Measurements from ENCODE around the gene VWA8. TPM values are rescaled to one million over a fixed set of nuclear protein-coding genes. Genes with fewer than 3 reads are reported as not detected.

Gene VWA8
- total and polyA plus RNA-seq, 9 donors = 4.5 to 25.1 (median 21.0) TPM

GRCh38 chr13:41938918-41939317 is 22.0 kb downstream of the VWA8 start:
- Histone ChIP-seq H3K36me3 (no peaks in the 10 kb centered on the region), H3K4me3 (no peak overlapping the region), H3K4me1 (ENCODE audit: insufficient read depth) (no peaks in the 10 kb centered on the region), H3K27me3 (no peaks in the 10 kb centered on the region), H3K27ac (no peak overlapping the region), H3K9me3 (no peaks in the 10 kb centered on the region)
- intact Hi-C loops (cut with DNase I) = no loop called here
- DNase-seq = no peak
- WGBS, 3 donors = 23 to 39% (median 37%) methylated on average over 1 of the region's 1 CpG
- no peak for TF ChIP-seq POLR2A (IDR thresholded peaks at IDR 0.05)

DNA sequence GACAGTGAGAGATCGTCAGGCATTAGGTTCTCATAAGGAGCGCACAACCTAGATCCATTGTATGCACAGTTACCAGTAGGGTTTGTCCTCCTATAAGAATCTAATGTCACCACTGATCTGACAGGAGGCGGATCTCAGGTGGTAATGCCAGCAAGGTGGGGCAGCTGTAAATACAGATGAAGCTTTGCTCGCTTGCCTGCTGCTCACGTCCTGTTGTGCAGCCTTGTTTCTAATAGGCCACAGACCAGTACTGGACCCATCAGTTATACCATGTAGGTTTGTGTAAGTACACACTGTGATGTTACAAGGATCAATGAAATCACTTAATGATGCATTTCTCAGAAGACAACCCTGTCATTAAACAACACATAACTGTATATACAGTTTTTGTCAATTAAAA is 23.5 kb downstream of the VWA8 start:
- Histone ChIP-seq H3K27ac (no peak overlapping the region), H3K9me3 (no peaks in the 10 kb centered on the region), H3K27me3 (no peaks in the 10 kb centered on the region), H3K36me3 (no peaks in the 10 kb centered on the region), H3K4me3 (no peak overlapping the region), H3K4me1 (ENCODE audit: insufficient read depth) (no peaks in the 10 kb centered on the region)
- intact Hi-C loops (cut with DNase I) = no loop called here
- no peak for DNase-seq
- no peak for TF ChIP-seq POLR2A (IDR thresholded peaks at IDR 0.05)
- no peak for TF ChIP-seq EP300 (IDR thresholded peaks at IDR 0.05)
- TF ChIP-seq, protein P1, sequence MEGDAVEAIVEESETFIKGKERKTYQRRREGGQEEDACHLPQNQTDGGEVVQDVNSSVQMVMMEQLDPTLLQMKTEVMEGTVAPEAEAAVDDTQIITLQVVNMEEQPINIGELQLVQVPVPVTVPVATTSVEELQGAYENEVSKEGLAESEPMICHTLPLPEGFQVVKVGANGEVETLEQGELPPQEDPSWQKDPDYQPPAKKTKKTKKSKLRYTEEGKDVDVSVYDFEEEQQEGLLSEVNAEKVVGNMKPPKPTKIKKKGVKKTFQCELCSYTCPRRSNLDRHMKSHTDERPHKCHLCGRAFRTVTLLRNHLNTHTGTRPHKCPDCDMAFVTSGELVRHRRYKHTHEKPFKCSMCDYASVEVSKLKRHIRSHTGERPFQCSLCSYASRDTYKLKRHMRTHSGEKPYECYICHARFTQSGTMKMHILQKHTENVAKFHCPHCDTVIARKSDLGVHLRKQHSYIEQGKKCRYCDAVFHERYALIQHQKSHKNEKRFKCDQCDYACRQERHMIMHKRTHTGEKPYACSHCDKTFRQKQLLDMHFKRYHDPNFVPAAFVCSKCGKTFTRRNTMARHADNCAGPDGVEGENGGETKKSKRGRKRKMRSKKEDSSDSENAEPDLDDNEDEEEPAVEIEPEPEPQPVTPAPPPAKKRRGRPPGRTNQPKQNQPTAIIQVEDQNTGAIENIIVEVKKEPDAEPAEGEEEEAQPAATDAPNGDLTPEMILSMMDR (IDR thresholded peaks at IDR 0.05) = no peak
- WGBS, 3 donors = 97 to 99% (median 98%) methylated on average over 5 of the region's 5 CpGs

DNA sequence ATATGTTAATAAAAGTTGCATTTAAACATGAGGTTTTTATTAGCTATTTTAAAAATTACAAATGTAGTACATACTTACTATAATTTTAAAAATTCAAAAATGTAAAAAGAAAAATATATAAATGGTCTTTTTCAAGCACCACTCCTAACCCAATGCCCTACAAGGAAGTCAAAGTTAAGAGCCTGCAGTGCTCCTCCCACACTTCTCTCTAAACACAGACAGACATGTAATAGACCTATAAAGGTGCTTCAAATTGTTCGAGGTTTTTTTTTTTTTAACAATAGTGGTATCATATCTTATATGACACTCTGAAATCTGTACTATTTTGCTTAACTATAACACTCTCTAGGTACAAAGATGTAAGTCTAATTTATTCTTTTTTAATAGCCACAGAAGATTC is 25.4 kb downstream of the VWA8 start:
- DNase-seq = no peak
- Histone ChIP-seq H3K36me3 (no peaks in the 10 kb centered on the region), H3K27ac (no peak overlapping the region), H3K4me3 (no peak overlapping the region), H3K4me1 (ENCODE audit: insufficient read depth) (no peaks in the 10 kb centered on the region), H3K9me3 (no peaks in the 10 kb centered on the region), H3K27me3 (no peaks in the 10 kb centered on the region)
- WGBS, 3 donors = 77 to 81% (median 81%) methylated on average over 1 of the region's 1 CpG
- intact Hi-C loops (cut with DNase I) = no loop called here
- TF ChIP-seq EP300 (IDR thresholded peaks at IDR 0.05) = no peak
- TF ChIP-seq, protein P1 (IDR thresholded peaks at IDR 0.05) = no peak

- WGBS, 3 donors = 91 to 98% (median 92%) methylated on average over 1 of the region's 1 CpG
- Histone ChIP-seq H3K36me3 (no peaks in the 10 kb centered on the region), H3K4me1 (ENCODE audit: insufficient read depth) (no peaks in the 10 kb centered on the region), H3K9me3 (no peaks in the 10 kb centered on the region), H3K4me3 (no peak overlapping the region), H3K27ac (no peak overlapping the region), H3K27me3 (no peaks in the 10 kb centered on the region)
- DNase-seq = no peak
- no peak for TF ChIP-seq EP300 (IDR thresholded peaks at IDR 0.05)
- TF ChIP-seq POLR2A (IDR thresholded peaks at IDR 0.05) = no peak
- TF ChIP-seq, protein P1 (IDR thresholded peaks at IDR 0.05) = no peak
- intact Hi-C loops (cut with DNase I) = no loop called here
Measured at GRCh38 chr13:41934994-41935393, 25.9 kb downstream of the VWA8 start.

GRCh38 chr13:41934120-41934519 is 26.8 kb downstream of the VWA8 start:
- Histone ChIP-seq H3K4me1 (ENCODE audit: insufficient read depth) (no peaks in the 10 kb centered on the region), H3K9me3 (no peaks in the 10 kb centered on the region), H3K36me3 (no peaks in the 10 kb centered on the region), H3K27ac (no peak overlapping the region), H3K27me3 (no peaks in the 10 kb centered on the region), H3K4me3 (no peak overlapping the region)
- 98% methylated on average over 1 of the region's 1 CpG for WGBS, 3 donors
- no peak for DNase-seq
- intact Hi-C loops (cut with DNase I) = no loop called here
- TF ChIP-seq, protein P1 (IDR thresholded peaks at IDR 0.05) = no peak
- no peak for TF ChIP-seq POLR2A (IDR thresholded peaks at IDR 0.05)
- no peak for TF ChIP-seq EP300 (IDR thresholded peaks at IDR 0.05)
